GM18508 (cell line): Measurements from ENCODE around the gene LGALS14.
"Not testable (repeated sequence)": the region's sequence is repeated elsewhere in the genome, so short reads cannot be mapped to it uniquely, and the experiment has no call there.

ENCODE experiments used
- ATAC-seq: cut with Tn5 transposase; IDR thresholded peaks from one replicate; pipeline ENCODE4 v1.9.1; 2021; ENCODE audit warnings: moderate number of reproducible peaks; ENCODE audit not compliant: insufficient read depth, unreplicated experiment

Gene LGALS14

GRCh38 chr19:39692822-39693221, 11.5 kb upstream of the LGALS14 start:
- no peak for ATAC-seq

GRCh38 chr19:39695759-39696158, 8.5 kb upstream of the LGALS14 start:
- ATAC-seq, result no peak

GRCh38 chr19:39696387-39696786, 7.9 kb upstream of the LGALS14 start:
- no peak for ATAC-seq

GRCh38 chr19:39698535-39698934, 5.7 kb upstream of the LGALS14 start:
- no peak for ATAC-seq

GRCh38 chr19:39701291-39701690, 3.0 kb upstream of the LGALS14 start:
- no peak for ATAC-seq

- no peak for ATAC-seq
Measured at GRCh38 chr19:39705578-39706188, 1.4 kb downstream of the LGALS14 start.

GRCh38 chr19:39708594-39708993, 4.3 kb downstream of the LGALS14 start:
- ATAC-seq, result no peak

GRCh38 chr19:39709026-39709872, 5.0 kb downstream of the LGALS14 start:
- ATAC-seq, result no peak

- no peak for ATAC-seq
Measured at GRCh38 chr19:39710333-39710890, 6.1 kb downstream of the LGALS14 start.

- not testable (repeated sequence) for ATAC-seq
Measured at GRCh38 chr19:39720144-39720543, 15.9 kb downstream of the LGALS14 start.

- ATAC-seq, result no peak
Measured at GRCh38 chr19:39725995-39726394, 21.7 kb downstream of the LGALS14 start.

GRCh38 chr19:39727070-39727800, 23.0 kb downstream of the LGALS14 start:
- ATAC-seq, result no peak

GRCh38 chr19:39728040-39728439, 23.8 kb downstream of the LGALS14 start:
- ATAC-seq, result no peak

GRCh38 chr19:39729594-39729993, 25.3 kb downstream of the LGALS14 start:
- ATAC-seq, result no peak

- no peak for ATAC-seq
Measured at GRCh38 chr19:39731685-39732084, 27.4 kb downstream of the LGALS14 start.

- ATAC-seq, result no peak
Measured at GRCh38 chr19:39733841-39734240, 29.6 kb downstream of the LGALS14 start.

GRCh38 chr19:39735688-39736087, 31.4 kb downstream of the LGALS14 start:
- ATAC-seq, result no peak

- no peak for ATAC-seq
Measured at GRCh38 chr19:39736088-39736487, 31.8 kb downstream of the LGALS14 start.

GRCh38 chr19:39737351-39737750, 33.1 kb downstream of the LGALS14 start:
- ATAC-seq, result no peak

GRCh38 chr19:39737891-39738290, 33.6 kb downstream of the LGALS14 start, which contains the start of gene CLC:
Gene CLC, minus strand, starts transcription at chr19:39738029. Its CDS starts 77 bp downstream, at chr19:39737952.
- no peak for ATAC-seq

- no peak for ATAC-seq
Measured at GRCh38 chr19:39738814-39739213, 34.5 kb downstream of the LGALS14 start.
